ENCODE results near the gene CDH23. TPM values are rescaled to one million over a fixed set of nuclear protein-coding genes. Genes with fewer than 3 reads are reported as not detected.

Gene CDH23
- polyA plus RNA-seq, 1 donor (not counting 4 experiments of a cell fraction or from before 2014, with no cell fraction given): 0.01 TPM

DNA sequence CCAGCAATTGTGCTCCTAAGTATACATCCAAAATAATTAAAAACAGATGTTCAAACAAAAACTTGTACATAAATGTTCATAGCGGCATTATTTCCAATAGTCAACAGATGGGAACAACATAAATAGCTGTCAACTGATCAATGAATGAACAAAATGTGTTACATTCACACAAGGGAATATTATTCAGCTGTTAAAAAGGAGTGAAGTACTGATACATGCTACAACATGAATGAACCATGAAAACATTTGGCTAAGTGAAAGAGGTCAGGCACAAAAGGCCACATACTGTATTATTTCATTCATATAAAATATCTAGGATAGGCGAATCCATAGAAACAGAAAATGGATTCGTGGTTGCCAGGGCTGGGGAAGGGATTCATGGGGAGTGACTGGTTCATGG lies 109.1 kb downstream of the CDH23 start:
- Histone ChIP-seq H3K9me1 (ENCODE audit: control insufficient read depth, extremely low read depth, insufficient read depth, low read length) (no peaks in the 10 kb centered on the region), H3K36me3 (ENCODE audit: control insufficient read depth in 2 of 2, extremely low read depth in 1 of 2, insufficient read depth in 2 of 2, low read length in 2 of 2) (no peaks in the 10 kb centered on the region), H3K27me3 (ENCODE audit: control insufficient read depth, extremely low read depth, insufficient read depth, low read length) (peaks cover 16% of the 10 kb centered on the region), H2AFZ (ENCODE audit: control insufficient read depth, low read length) (no peak overlapping the region), H3K4me2 (ENCODE audit: control insufficient read depth, extremely low read depth, insufficient read depth, low read depth, low read length) (no peak overlapping the region), H3K4me3 (ENCODE audit: control insufficient read depth in 2 of 3, extremely low read depth in 1 of 3, insufficient read depth in 2 of 3, low read depth in 1 of 3, low read length in 3 of 3) (no peak overlapping the region), H3K9me3 (ENCODE audit: control insufficient read depth, low read depth, low read length) (no peaks in the 10 kb centered on the region), H3K4me1 (ENCODE audit: control insufficient read depth, extremely low read depth, insufficient read depth, low read length) (no peaks in the 10 kb centered on the region), H3K79me2 (ENCODE audit: control insufficient read depth, insufficient read depth, low read length) (no peaks in the 10 kb centered on the region), H4K20me1 (ENCODE audit: control insufficient read depth, extremely low read depth, insufficient read depth, low read length) (no peaks in the 10 kb centered on the region), H3K27ac (ENCODE audit: control insufficient read depth, insufficient read depth, low read length) (no peak overlapping the region), H3K9ac (ENCODE audit: control insufficient read depth, extremely low read depth, insufficient read depth, low read length) (no peak overlapping the region)
- FAIRE-seq: no peak
- TF ChIP-seq, protein P1, sequence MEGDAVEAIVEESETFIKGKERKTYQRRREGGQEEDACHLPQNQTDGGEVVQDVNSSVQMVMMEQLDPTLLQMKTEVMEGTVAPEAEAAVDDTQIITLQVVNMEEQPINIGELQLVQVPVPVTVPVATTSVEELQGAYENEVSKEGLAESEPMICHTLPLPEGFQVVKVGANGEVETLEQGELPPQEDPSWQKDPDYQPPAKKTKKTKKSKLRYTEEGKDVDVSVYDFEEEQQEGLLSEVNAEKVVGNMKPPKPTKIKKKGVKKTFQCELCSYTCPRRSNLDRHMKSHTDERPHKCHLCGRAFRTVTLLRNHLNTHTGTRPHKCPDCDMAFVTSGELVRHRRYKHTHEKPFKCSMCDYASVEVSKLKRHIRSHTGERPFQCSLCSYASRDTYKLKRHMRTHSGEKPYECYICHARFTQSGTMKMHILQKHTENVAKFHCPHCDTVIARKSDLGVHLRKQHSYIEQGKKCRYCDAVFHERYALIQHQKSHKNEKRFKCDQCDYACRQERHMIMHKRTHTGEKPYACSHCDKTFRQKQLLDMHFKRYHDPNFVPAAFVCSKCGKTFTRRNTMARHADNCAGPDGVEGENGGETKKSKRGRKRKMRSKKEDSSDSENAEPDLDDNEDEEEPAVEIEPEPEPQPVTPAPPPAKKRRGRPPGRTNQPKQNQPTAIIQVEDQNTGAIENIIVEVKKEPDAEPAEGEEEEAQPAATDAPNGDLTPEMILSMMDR (optimal IDR thresholded peaks at IDR 0.05 in 1 of 3, IDR thresholded peaks at IDR 0.05 in 1 of 3, conservative IDR thresholded peaks at IDR 0.05 in 1 of 3; ENCODE audit: extremely low read depth in 1 of 3, insufficient read depth in 2 of 3, low read length in 3 of 3): no peak
- TF ChIP-seq EZH2 (IDR thresholded peaks at IDR 0.05; ENCODE audit: low read length): no peak
- dilution Hi-C loops (cut with MboI; ENCODE audit: extremely low pct_ligation_motif_present, low sequenced_read_pairs): no loop called here
- DNase-seq (ENCODE audit: low read depth, low spot score): no peak

DNA sequence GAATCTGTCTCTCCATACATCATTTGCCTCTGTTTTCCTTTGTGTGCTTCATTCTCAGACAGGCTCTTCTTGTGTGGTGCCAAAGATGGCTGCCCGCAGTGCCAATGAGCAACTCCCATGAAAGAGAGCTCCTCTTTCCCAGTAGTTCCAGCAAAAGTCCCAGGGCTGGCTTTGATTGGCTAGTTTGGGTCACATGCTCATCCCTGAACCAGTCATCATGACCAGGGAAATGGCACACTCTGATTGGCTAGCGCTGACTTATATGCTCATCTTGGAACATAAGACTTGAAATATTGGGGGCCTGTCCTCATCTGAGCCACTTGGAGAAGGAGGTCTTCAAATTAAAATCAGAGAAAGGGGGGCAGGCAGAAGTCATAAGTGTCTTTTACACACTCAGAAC lies 112.7 kb downstream of the CDH23 start:
- no peak for FAIRE-seq
- H3K9ac ChIP-seq (ENCODE audit: control insufficient read depth, extremely low read depth, insufficient read depth, low read length): no peak overlapping the region

More for the DNA sequence above, 112.7 kb downstream of the CDH23 start:
- no peaks in the 10 kb centered on the region for H3K9me3 ChIP-seq (ENCODE audit: control insufficient read depth, low read depth, low read length)
- peaks cover 11% of the 10 kb centered on the region for H3K4me1 ChIP-seq (ENCODE audit: control insufficient read depth, extremely low read depth, insufficient read depth, low read length)
- no peaks in the 10 kb centered on the region for H3K36me3 ChIP-seq (ENCODE audit: control insufficient read depth in 2 of 2, extremely low read depth in 1 of 2, insufficient read depth in 2 of 2, low read length in 2 of 2)
- no peaks in the 10 kb centered on the region for H3K79me2 ChIP-seq (ENCODE audit: control insufficient read depth, insufficient read depth, low read length)
- DNase-seq (ENCODE audit: low read depth, low spot score): no peak
- H2AFZ ChIP-seq (ENCODE audit: control insufficient read depth, low read length): no peak overlapping the region
- no peak overlapping the region for H3K27ac ChIP-seq (ENCODE audit: control insufficient read depth, insufficient read depth, low read length)
- no peak overlapping the region for H3K4me3 ChIP-seq (ENCODE audit: control insufficient read depth in 2 of 3, extremely low read depth in 1 of 3, insufficient read depth in 2 of 3, low read depth in 1 of 3, low read length in 3 of 3)
- no peaks in the 10 kb centered on the region for H4K20me1 ChIP-seq (ENCODE audit: control insufficient read depth, extremely low read depth, insufficient read depth, low read length)
- no peak overlapping the region for H3K4me2 ChIP-seq (ENCODE audit: control insufficient read depth, extremely low read depth, insufficient read depth, low read depth, low read length)
- no peak for TF ChIP-seq EZH2 (IDR thresholded peaks at IDR 0.05; ENCODE audit: low read length)
- TF ChIP-seq, protein P1 (optimal IDR thresholded peaks at IDR 0.05 in 1 of 3, IDR thresholded peaks at IDR 0.05 in 1 of 3, conservative IDR thresholded peaks at IDR 0.05 in 1 of 3; ENCODE audit: extremely low read depth in 1 of 3, insufficient read depth in 2 of 3, low read length in 3 of 3): no peak
- dilution Hi-C loops (cut with MboI; ENCODE audit: extremely low pct_ligation_motif_present, low sequenced_read_pairs): no loop called here
- H3K9me1 ChIP-seq (ENCODE audit: control insufficient read depth, extremely low read depth, insufficient read depth, low read length): no peaks in the 10 kb centered on the region
- H3K27me3 ChIP-seq (ENCODE audit: control insufficient read depth, extremely low read depth, insufficient read depth, low read length): peaks cover 13% of the 10 kb centered on the region
